Stimulated activated naive CD4-positive, alpha-beta T cell (primary cell): ENCODE results near the gene KCNG4.
"Not testable (repeated sequence)": the region's sequence is repeated elsewhere in the genome, so short reads cannot be mapped to it uniquely, and the experiment has no call there.

Source experiments
- DNase-seq, 6 experiments: peaks; one replicate each; lab custom pipeline; 2025; lab: John Stamatoyannopoulos, UW

The KCNG4 gene

GRCh38 chr16:84205976-84206691 lies 33.7 kb downstream of the KCNG4 start:
- DNase-seq = no peak

- DNase-seq = not testable (repeated sequence)
Measured at GRCh38 chr16:84205123-84205522, 34.7 kb downstream of the KCNG4 start.

GRCh38 chr16:84204551-84204950 lies 35.3 kb downstream of the KCNG4 start:
- not testable (repeated sequence) for DNase-seq

GRCh38 chr16:84199861-84200260 lies 40.0 kb downstream of the KCNG4 start:
- DNase-seq = no peak

- DNase-seq = no peak
Measured at GRCh38 chr16:84199097-84199496, 40.7 kb downstream of the KCNG4 start.

- no peak for DNase-seq
Measured at GRCh38 chr16:84198401-84198800, 41.4 kb downstream of the KCNG4 start.

GRCh38 chr16:84197466-84198128 lies 42.2 kb downstream of the KCNG4 start:
- DNase-seq = no peak

GRCh38 chr16:84196727-84197394 lies 43.0 kb downstream of the KCNG4 start:
- no peak for DNase-seq

GRCh38 chr16:84196101-84196500 lies 43.7 kb downstream of the KCNG4 start:
- no peak for DNase-seq

GRCh38 chr16:84195201-84196093 lies 44.4 kb downstream of the KCNG4 start:
- no peak for DNase-seq

GRCh38 chr16:84194470-84195200 lies 45.2 kb downstream of the KCNG4 start:
- DNase-seq = peak in 5 of 6 experiments; percentile 5 to 41 (median 32)

- DNase-seq = no peak
Measured at GRCh38 chr16:84194018-84194417, 45.8 kb downstream of the KCNG4 start.

- DNase-seq = peak in 2 of 6 experiments; percentile 18 to 20
Measured at GRCh38 chr16:84193480-84193879, 46.3 kb downstream of the KCNG4 start.

GRCh38 chr16:84191466-84191865 lies 48.3 kb downstream of the KCNG4 start:
- no peak for DNase-seq

GRCh38 chr16:84190731-84191388 lies 49.0 kb downstream of the KCNG4 start, which contains the start of gene ADAD2:
Gene ADAD2 (plus strand): TSS chr16:84191157. CDS start chr16:84191231, 74 bp downstream.
- DNase-seq = no peak

- DNase-seq = peak; percentile 72 to 90 (median 85)
Measured at GRCh38 chr16:84186685-84187437, 53.0 kb downstream of the KCNG4 start, which contains the start of gene TAF1C. Gene TAF1C (minus strand): TSS chr16:84187057. CDS start chr16:84184988, 2,069 bp downstream.

- no peak for DNase-seq
Measured at GRCh38 chr16:84184775-84185174, 55.0 kb downstream of the KCNG4 start.

- no peak for DNase-seq
Measured at GRCh38 chr16:84183911-84184591, 55.8 kb downstream of the KCNG4 start.

GRCh38 chr16:84183572-84183875 lies 56.3 kb downstream of the KCNG4 start:
- no peak for DNase-seq
